NCI-H345 (cell line): ENCODE measurements around the gene PRCD.
A peak's percentile ranks its signal among the peaks of the same experiment; 100 is the strongest.

Source experiments
- DNase-seq: peaks from one replicate; lab custom pipeline; 2025; lab: John Stamatoyannopoulos, UW

PRCD gene

GRCh38 chr17:76539631-76540271, at the start of gene PRCD:
Gene PRCD (plus strand): TSS chr17:76540044. CDS start chr17:76540142, 98 bp downstream.
- no peak for DNase-seq

GRCh38 chr17:76490112-76490710, 49.6 kb upstream of the PRCD start:
- DNase-seq, result no peak

- no peak for DNase-seq
Measured at GRCh38 chr17:76491271-76492122, 48.3 kb upstream of the PRCD start.

GRCh38 chr17:76492123-76492988, 47.5 kb upstream of the PRCD start:
- no peak for DNase-seq

- DNase-seq, result no peak
Measured at GRCh38 chr17:76492989-76493501, 46.8 kb upstream of the PRCD start.

- no peak for DNase-seq
Measured at GRCh38 chr17:76493505-76494167, 46.2 kb upstream of the PRCD start.

- DNase-seq, result no peak
Measured at GRCh38 chr17:76495663-76496400, 44.0 kb upstream of the PRCD start.

- no peak for DNase-seq
Measured at GRCh38 chr17:76496464-76496863, 43.4 kb upstream of the PRCD start.

- DNase-seq, result no peak
Measured at GRCh38 chr17:76497699-76497978, 42.2 kb upstream of the PRCD start.

- no peak for DNase-seq
Measured at GRCh38 chr17:76497979-76498875, 41.6 kb upstream of the PRCD start.

GRCh38 chr17:76498876-76499251, 41.0 kb upstream of the PRCD start:
- no peak for DNase-seq

GRCh38 chr17:76499267-76499667, 40.6 kb upstream of the PRCD start:
- no peak for DNase-seq

GRCh38 chr17:76500074-76500746, 39.6 kb upstream of the PRCD start:
- DNase-seq, result no peak

- no peak for DNase-seq
Measured at GRCh38 chr17:76500747-76501017, 39.2 kb upstream of the PRCD start.

GRCh38 chr17:76501018-76501826, 38.6 kb upstream of the PRCD start, which contains the start of gene RHBDF2:
Gene RHBDF2 (minus strand): TSS chr17:76501423. CDS start chr17:76481524, 19,899 bp downstream.
- DNase-seq, result peak; percentile 89

- DNase-seq, result no peak
Measured at GRCh38 chr17:76501827-76502307, 38.0 kb upstream of the PRCD start.

GRCh38 chr17:76502341-76503211, 37.3 kb upstream of the PRCD start:
- no peak for DNase-seq
